Activated naive CD4-positive, alpha-beta T cell treated with anti-CD3 and anti-CD28 coated beads, Interleukin-2, amount 50 U/mL, for 16 hours (primary cell): Measurements from ENCODE around the gene KIAA1671.
A peak's percentile ranks its signal among the peaks of the same experiment; 100 is the strongest.
"Not testable (repeated sequence)": the region's sequence is repeated elsewhere in the genome, so short reads cannot be mapped to it uniquely, and the experiment has no call there.

Source experiments
- DNase-seq: peaks from one replicate; pipeline ENCODE4 v3.0.0-alpha.2; 2020

KIAA1671 gene

GRCh38 chr22:25176799-25177198 lies 224.3 kb downstream of the KIAA1671 start:
- no peak for DNase-seq

DNA sequence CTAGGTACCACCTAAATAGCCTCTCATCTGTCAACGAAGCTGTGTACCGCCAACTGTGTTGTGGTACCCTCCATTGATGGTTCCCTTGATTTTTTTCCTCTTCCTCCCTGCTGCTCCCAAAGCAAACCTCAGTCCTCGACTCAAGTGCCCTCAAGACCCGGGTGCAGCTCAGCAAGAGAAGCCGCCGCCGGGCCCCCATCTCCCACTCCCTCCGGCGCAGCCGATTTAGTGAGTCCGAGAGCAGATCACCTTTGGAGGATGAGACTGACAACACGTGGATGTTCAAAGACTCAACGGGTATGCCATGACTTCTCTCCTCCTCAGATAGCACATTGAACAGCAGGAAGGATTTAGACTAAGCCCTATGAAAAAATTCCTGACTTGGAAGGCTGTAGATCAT lies 224.7 kb downstream of the KIAA1671 start:
- no peak for DNase-seq

GRCh38 chr22:25177895-25178294 lies 225.4 kb downstream of the KIAA1671 start:
- DNase-seq, result no peak

GRCh38 chr22:25178348-25178747 lies 225.8 kb downstream of the KIAA1671 start:
- not testable (repeated sequence) for DNase-seq

GRCh38 chr22:25178869-25179631 lies 226.5 kb downstream of the KIAA1671 start:
- DNase-seq, result not testable (repeated sequence)

GRCh38 chr22:25182131-25183110 lies 229.9 kb downstream of the KIAA1671 start:
- no peak for DNase-seq

DNA sequence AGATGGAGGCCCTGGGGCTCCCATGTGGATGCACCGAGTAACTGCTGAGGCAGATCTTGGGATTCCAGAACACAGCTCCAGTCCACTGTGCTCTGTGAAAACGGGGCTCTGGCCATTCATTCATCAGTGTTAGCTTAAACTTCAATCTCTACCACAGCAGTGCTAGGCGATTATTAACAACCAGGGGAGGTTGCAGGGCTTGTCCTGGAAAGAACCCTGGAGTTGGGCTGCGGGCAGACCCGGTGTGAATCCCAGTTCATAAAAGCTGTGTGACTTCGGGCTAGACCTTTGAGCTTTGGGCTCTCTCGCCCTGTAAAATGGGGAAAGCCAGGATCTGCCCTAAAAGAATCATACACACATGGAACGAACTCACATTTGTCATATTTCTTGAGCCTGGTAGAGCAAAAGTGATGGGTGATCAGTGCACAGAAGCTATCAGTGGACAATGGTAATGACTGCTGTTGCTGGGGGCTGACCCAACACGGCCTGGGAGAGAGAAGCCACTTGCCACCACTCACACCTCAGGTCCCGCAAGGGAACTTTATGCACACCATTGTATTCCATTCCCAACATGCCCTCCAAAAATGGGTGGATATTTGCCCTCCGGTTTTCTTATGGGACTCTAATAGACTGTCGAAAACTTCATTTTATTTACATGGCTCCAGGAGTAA lies 231.6 kb downstream of the KIAA1671 start:
- DNase-seq, result no peak

GRCh38 chr22:25186140-25186539 lies 233.6 kb downstream of the KIAA1671 start:
- no peak for DNase-seq

- DNase-seq, result no peak
Observed at GRCh38 chr22:25187469-25187868, 235.0 kb downstream of the KIAA1671 start.

DNA sequence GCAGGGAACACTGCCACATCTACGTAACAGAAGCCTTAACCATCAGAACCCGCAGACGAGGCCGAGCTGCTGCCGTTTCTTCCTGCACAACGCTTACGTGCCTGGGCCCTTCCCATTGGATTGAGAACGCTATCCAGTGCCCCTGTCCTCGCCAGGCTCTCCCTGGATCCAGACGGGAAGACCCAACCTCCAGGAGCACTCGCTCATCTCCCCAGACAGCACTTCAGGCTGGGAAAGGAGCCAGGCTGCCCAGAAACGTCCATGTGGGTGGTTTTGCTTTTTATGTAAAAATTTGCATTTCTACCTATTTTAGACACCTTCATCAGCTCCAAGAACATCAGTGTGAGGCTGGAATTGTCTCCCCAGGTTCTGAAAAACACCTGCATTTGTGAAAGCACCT lies 239.9 kb downstream of the KIAA1671 start:
- DNase-seq, result no peak

DNA sequence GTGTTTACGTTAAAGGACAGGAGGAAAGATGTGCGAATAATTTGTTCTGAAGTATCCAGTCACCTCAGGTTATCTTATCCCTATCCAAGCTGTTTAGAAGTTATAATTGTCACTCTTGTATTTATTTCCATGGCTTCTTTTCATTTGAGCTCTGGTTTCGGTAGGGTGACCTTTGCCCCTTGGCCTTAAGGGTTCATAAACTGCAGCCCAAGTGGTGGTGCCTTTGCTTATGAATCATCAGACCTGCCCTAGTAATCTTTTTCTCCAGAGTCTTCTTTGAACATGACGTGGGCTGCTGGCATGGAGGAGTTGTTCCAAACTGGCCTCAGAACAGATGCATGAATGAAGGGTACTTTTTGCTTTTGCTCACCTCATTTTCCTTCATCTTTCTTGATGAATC lies 240.6 kb downstream of the KIAA1671 start:
- DNase-seq, result no peak

DNA sequence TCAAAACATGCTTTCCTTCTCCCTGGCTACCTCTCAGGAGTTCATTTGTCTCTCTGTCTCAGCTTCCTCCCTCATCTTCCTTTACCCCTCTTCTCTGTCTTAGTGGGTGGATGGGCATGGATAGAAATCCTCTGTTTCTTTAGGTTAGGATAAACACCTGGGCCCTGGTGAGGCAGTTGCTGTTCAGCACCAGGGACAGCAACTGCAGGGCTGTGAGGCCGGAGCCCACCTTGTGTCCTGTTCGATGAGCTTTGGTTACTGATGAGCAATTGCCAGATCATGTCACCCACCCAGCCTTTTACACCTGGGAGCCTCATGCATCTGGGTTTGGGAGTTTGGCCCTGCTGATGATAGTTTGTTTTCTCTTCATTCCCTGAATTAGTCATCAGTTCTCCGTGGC lies 241.0 kb downstream of the KIAA1671 start:
- DNase-seq, result no peak

DNA sequence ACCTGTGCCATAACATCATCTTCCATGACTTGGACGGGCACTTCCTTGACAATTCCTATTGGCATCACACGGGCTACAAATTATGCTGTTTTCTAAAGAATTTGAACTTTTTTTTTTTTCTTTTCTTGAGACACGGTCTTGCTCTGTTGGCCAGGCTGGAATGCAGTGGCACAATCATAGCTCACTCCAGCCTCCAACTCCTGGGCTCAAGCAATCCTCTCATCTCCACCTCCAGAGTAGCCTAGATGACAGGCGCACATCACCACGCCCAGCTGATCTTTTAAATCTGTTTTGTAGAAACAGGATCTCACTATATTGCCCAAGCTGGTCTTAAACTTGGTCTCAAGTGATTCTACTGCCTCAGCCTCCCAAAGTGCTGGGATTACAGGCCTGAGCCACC lies 243.8 kb downstream of the KIAA1671 start:
- DNase-seq, result no peak

DNA sequence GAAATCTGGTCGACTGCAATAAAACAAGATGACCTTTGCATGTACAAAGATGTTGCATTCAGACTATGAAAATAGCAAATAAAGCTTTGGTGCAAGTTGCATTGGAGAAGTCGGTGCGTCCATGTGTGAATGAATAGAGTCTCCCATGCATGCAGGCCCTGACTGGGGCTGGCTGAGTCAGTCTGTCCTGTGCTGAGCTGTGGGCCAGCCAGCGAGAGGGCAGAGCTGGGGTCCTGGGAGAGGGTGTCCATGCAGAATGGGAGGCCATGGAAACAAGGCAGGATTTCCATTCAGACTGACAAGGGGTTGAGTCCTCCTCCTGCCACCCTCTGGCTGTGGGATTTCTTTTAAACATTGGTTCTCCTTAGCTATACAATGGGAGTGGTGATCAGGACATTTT lies 244.8 kb downstream of the KIAA1671 start:
- DNase-seq, result no peak

DNA sequence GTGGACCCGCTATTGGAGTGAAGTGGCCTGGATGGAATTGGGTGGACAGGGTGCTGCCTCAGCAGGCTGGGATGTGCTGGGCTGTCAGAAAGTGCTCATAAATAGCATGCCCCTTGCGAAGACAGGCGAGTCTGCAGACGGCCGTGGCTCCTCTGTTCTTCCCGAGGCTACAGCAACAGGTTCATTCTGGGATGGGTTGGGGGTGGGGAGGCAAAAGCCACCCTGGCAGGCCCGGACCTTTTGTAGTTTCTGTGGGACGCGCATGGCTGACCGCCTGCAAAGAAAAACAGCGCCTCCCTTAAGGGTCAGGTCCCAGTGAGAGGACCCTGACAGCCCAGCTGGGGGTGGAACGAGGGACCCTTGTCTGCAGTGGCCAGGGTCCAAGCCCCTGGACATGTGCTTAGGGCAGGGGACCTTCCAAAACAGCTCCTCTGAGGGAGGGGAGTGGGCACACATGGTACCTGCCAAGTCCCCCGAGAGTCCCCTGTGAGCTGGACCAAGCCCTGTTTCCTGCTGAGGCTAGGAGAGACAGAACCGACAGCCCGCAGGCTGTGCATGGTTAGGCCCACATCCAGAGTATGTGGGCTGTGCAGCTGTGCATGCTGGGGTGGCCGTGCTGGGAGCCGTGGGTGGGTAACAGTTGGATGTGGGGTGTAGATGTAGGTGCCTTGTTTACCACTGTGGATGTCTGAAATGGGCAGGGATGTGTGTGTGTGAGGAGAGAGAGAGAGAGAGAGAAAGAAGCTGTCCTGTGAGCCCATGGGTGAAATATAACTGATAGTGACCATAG lies 247.4 kb downstream of the KIAA1671 start, which contains the start of gene CRYBB3:
Gene CRYBB3, plus strand, starts transcription at position 128 of the 790 bp plus-strand sequence. CDS start 1,539 bp downstream, outside the sequence.
- DNase-seq, result no peak

DNA sequence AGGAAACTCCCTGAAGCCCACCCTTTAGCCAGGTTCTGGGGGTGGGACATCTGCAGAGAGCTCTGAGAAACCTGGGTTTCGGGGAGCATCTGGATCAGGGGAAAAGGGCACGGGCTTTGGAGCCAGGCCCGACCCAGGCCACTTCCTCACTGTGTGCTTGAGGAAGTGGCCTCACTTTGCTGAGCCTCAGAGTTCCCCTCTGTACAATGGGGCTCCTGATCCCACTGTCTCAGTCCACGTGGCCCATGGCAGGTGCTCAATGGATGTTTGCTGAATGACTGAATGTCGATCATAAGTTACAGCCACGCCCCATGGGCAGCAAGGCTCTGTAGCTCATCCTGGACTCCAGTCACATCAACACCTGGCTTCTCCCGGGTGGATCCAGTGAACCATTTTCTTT lies 248.5 kb downstream of the KIAA1671 start:
- DNase-seq, result no peak

GRCh38 chr22:25201557-25202273 lies 249.2 kb downstream of the KIAA1671 start:
- DNase-seq, result no peak

DNA sequence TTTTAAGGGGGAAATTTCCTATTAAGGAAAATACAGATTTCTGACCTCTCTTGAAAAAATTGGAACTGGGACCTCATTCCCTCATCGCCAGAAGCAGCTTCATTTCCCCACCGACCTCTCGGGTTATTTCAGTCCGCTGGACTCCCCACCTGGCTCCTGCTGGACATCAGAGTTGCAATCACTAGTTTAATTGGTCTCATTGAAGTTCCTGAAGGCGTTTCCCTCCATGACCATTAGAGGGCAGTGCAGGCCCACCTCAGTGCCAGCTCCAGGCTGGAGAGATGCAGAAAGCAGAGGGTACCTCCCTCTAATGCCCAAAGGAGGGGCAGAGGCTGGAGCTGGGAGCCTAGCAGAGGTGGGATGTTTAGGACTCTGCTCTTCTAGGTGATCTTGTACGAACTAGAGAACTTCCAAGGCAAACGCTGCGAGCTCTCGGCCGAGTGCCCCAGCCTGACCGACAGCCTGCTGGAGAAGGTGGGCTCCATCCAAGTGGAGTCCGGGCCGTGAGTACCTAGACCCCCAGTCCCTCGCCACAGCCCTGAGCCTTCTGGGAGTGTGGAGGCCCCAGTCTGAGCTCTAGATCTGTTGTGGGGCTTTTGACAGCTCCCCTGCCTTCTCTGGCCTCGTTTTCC lies 249.9 kb downstream of the KIAA1671 start:
- DNase-seq, result peak; percentile 57

DNA sequence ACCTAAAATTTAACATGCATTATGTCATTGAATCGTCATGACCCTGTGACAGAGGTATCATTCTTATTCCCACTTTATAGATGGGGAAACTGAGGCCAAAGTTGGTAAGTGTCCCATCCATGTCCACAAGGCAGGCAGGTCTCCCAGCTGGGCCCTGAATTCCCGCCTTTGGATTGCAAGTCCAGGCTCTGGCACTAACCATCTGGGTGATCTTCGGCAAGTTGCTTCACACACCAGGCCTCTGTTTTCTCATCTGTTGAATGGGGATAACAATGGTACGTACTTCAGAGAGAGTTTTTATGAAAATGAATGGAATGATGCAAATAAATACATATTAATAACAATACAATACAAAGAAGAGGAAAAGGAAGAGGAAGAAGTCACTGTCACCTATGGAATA lies 250.6 kb downstream of the KIAA1671 start:
- no peak for DNase-seq

GRCh38 chr22:25204547-25204946 lies 252.0 kb downstream of the KIAA1671 start:
- DNase-seq, result not testable (repeated sequence)

DNA sequence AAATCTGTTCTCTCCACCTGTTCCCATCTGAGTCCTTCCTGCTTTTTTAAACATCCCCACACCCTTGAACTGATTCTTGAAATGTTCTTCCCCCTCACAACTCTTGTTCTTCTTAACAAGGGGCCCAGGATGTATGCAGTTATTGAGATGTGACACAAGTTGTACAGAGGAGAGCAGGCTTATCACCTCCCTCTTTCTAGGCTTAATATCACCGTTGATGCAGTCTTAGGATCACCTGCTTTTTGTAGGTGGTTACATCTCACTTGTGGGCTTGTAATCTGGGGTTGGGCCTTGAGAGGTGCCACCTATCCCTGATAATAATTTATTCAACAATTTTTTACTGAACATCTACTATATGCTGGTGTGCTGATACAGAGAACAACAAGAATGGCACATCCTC lies 253.3 kb downstream of the KIAA1671 start:
- no peak for DNase-seq
